Mesendoderm (in vitro differentiated cells): ENCODE results near the gene UBE2B.
"Not testable (repeated sequence)": the region's sequence is repeated elsewhere in the genome, so short reads cannot be mapped to it uniquely, and the experiment has no call there.

Source experiments
- DNase-seq: peaks from one replicate; pipeline ENCODE4 v3.0.0; 2013
- H2AK5ac ChIP-seq: 2 replicates; pipeline ENCODE4 v1.6.1; 2013; ENCODE audit warnings: low read length, inconsistent platforms
- H2BK120ac ChIP-seq: 2 replicates; pipeline ENCODE4 v1.6.1; 2013; ENCODE audit warnings: low read depth, mild to moderate bottlenecking, low read length, moderate library complexity, mixed read lengths
- H2BK15ac ChIP-seq: replicated peaks from 2 replicates; pipeline ENCODE4 v1.6.1; 2013; ENCODE audit warnings: low read depth, mild to moderate bottlenecking, moderate library complexity
- H2BK5ac ChIP-seq: 2 replicates; pipeline ENCODE4 v1.6.1; 2013; ENCODE audit warnings: low read length, inconsistent platforms
- H3K18ac ChIP-seq: 2 replicates; pipeline ENCODE4 v1.6.1; 2013; ENCODE audit warnings: mild to moderate bottlenecking, low read length, mixed read lengths
- H3K23ac ChIP-seq: one replicate; pipeline ENCODE4 v1.6.1; 2013; ENCODE audit warnings: low read length
- H3K27ac ChIP-seq: 2 replicates; pipeline ENCODE4 v1.5.1; 2013; ENCODE audit warnings: low read depth, mild to moderate bottlenecking, inconsistent platforms, low read length, moderate library complexity
- H3K27me3 ChIP-seq: 2 replicates; pipeline ENCODE4 v1.6.1; 2013; ENCODE audit warnings: low read length, control low read depth, mild to moderate bottlenecking, inconsistent platforms; ENCODE audit not compliant: insufficient read depth, poor library complexity
- H3K36me3 ChIP-seq: 2 replicates; pipeline ENCODE4 v1.6.1; 2013; ENCODE audit warnings: low read length, inconsistent platforms; ENCODE audit not compliant: control insufficient read depth, insufficient read depth
- H3K4ac ChIP-seq: one replicate; pipeline ENCODE4 v1.6.1; 2013; ENCODE audit warnings: low read depth, mild to moderate bottlenecking, low read length, moderate library complexity
- H3K4me1 ChIP-seq: 2 replicates; pipeline ENCODE4 v1.6.1; 2013; ENCODE audit warnings: low read depth, low read length, inconsistent platforms; ENCODE audit not compliant: control insufficient read depth
- H3K4me2 ChIP-seq: 2 replicates; pipeline ENCODE4 v1.6.1; 2013; ENCODE audit warnings: low read length
- H3K4me3 ChIP-seq: 2 replicates; pipeline ENCODE4 v1.5.1; 2013; ENCODE audit warnings: mild to moderate bottlenecking, low read length
- H3K56ac ChIP-seq: one replicate; pipeline ENCODE4 v1.6.1; 2013; ENCODE audit warnings: low read length
- H3K79me1 ChIP-seq: 2 replicates; pipeline ENCODE4 v1.6.1; 2013; ENCODE audit warnings: low read length, inconsistent platforms
- H3K79me2 ChIP-seq: 2 replicates; pipeline ENCODE4 v1.6.1; 2013; ENCODE audit warnings: mild to moderate bottlenecking, low read length; ENCODE audit not compliant: control insufficient read depth, insufficient read depth
- H3K9ac ChIP-seq: 2 replicates; pipeline ENCODE4 v1.6.1; 2013; ENCODE audit warnings: low read length, inconsistent platforms
- H4K5ac ChIP-seq: one replicate; pipeline ENCODE4 v1.6.1; 2013; ENCODE audit warnings: low read length
- H4K8ac ChIP-seq: one replicate; pipeline ENCODE4 v1.6.1; 2013; ENCODE audit warnings: low read depth, mild to moderate bottlenecking, control low read depth, low read length, moderate library complexity
- WGBS: extraction: QIAGEN DNeasy Blood & Tissue Kit; methylation state at CpG from one replicate; pipeline ENCODE4 v1.1.7; 2013; ENCODE audit warnings: low lambda C conversion rate, missing lambda C conversion rate; ENCODE audit not compliant: insufficient coverage; ENCODE audit errors: extremely low coverage; 5-methylcytosine and 5-hydroxymethylcytosine counted together

Gene UBE2B

GRCh38 chr5:134371834-134372340 lies 518 bp downstream of the UBE2B start:
- H4K5ac ChIP-seq, result no peak overlapping the region
- WGBS, result no CpG with 5 or more reads among the region's 29 CpGs
- H3K4me1 ChIP-seq, result peaks cover 3% of the 10 kb centered on the region
- H3K36me3 ChIP-seq, result peaks cover 1% of the 10 kb centered on the region
- H3K27me3 ChIP-seq, result no peaks in the 10 kb centered on the region
- H3K4me2 ChIP-seq, result peak overlapping the region; percentile 30
- H2BK5ac ChIP-seq, result peak overlapping the region; percentile 78
- peak overlapping the region; percentile 99 for H3K9ac ChIP-seq
- H3K4me3 ChIP-seq, result peak overlapping the region; percentile 99
- peak overlapping the region; percentile 94 for H3K23ac ChIP-seq
- peak overlapping the region; percentile 1 for H4K8ac ChIP-seq
- H2AK5ac ChIP-seq, result no peak overlapping the region
- H3K79me1 ChIP-seq, result peaks cover 6% of the 10 kb centered on the region
- H3K4ac ChIP-seq, result peak overlapping the region; percentile 95
- no peak overlapping the region for H2BK15ac ChIP-seq
- peak overlapping the region; percentile 95 for H3K27ac ChIP-seq
- H2BK120ac ChIP-seq, result no peak overlapping the region
- peaks cover 33% of the 10 kb centered on the region for H3K79me2 ChIP-seq
- peak; percentile 84 for DNase-seq
- peak overlapping the region; percentile 86 for H3K18ac ChIP-seq
- H3K56ac ChIP-seq, result peak overlapping the region; percentile 98

- H3K23ac ChIP-seq, H2BK5ac ChIP-seq, H3K27me3 ChIP-seq, DNase-seq, H3K79me1 ChIP-seq, H2BK15ac ChIP-seq, H3K4me3 ChIP-seq, H3K27ac ChIP-seq, H3K4me1 ChIP-seq, H3K4ac ChIP-seq, H4K8ac ChIP-seq, H4K5ac ChIP-seq, H3K36me3 ChIP-seq, H3K18ac ChIP-seq, H3K4me2 ChIP-seq, H2BK120ac ChIP-seq, H3K56ac ChIP-seq, H2AK5ac ChIP-seq, H3K9ac ChIP-seq: not testable (repeated sequence)
- peaks cover 38% of the 10 kb centered on the region for H3K79me2 ChIP-seq
- no CpG with 5 or more reads among the region's 5 CpGs for WGBS
Observed at GRCh38 chr5:134373633-134374032, 2.3 kb downstream of the UBE2B start.

- Histone ChIP-seq H3K79me1 (peaks cover 10% of the 10 kb centered on the region), H4K5ac (no peak overlapping the region), H3K27ac (no peak overlapping the region), H3K4ac (no peak overlapping the region), H3K9ac (no peak overlapping the region), H3K27me3 (no peaks in the 10 kb centered on the region), H3K36me3 (peaks cover 3% of the 10 kb centered on the region), H2BK120ac (no peak overlapping the region), H3K56ac (no peak overlapping the region), H3K79me2 (peaks cover 38% of the 10 kb centered on the region), H3K23ac (no peak overlapping the region), H3K4me3 (no peak overlapping the region), H3K4me2 (no peak overlapping the region), H3K18ac (no peak overlapping the region), H4K8ac (no peak overlapping the region), H2BK5ac (no peak overlapping the region), H3K4me1 (peaks cover 3% of the 10 kb centered on the region), H2BK15ac (no peak overlapping the region), H2AK5ac (no peak overlapping the region)
- no CpG with 5 or more reads among the region's 3 CpGs for WGBS
- DNase-seq, result no peak
Observed at GRCh38 chr5:134374232-134374631, 2.9 kb downstream of the UBE2B start.

GRCh38 chr5:134380346-134380745 lies 9.0 kb downstream of the UBE2B start:
- no peak overlapping the region for H4K5ac ChIP-seq
- no peak overlapping the region for H2AK5ac ChIP-seq
- H3K18ac ChIP-seq, result no peak overlapping the region
- WGBS, result no CpG with 5 or more reads among the region's 5 CpGs
- peaks cover 8% of the 10 kb centered on the region for H3K36me3 ChIP-seq
- no peak overlapping the region for H3K56ac ChIP-seq
- H3K79me2 ChIP-seq, result peaks cover 10% of the 10 kb centered on the region
- no peak overlapping the region for H3K4me3 ChIP-seq
- H3K9ac ChIP-seq, result no peak overlapping the region
- H2BK15ac ChIP-seq, result no peak overlapping the region
- no peaks in the 10 kb centered on the region for H3K4me1 ChIP-seq
- H3K27me3 ChIP-seq, result no peaks in the 10 kb centered on the region
- H2BK5ac ChIP-seq, result no peak overlapping the region
- no peak overlapping the region for H3K4me2 ChIP-seq
- H2BK120ac ChIP-seq, result no peak overlapping the region
- DNase-seq, result no peak
- H3K23ac ChIP-seq, result no peak overlapping the region
- H3K4ac ChIP-seq, result no peak overlapping the region
- no peak overlapping the region for H4K8ac ChIP-seq
- H3K27ac ChIP-seq, result no peak overlapping the region
- H3K79me1 ChIP-seq, result peaks cover 10% of the 10 kb centered on the region

GRCh38 chr5:134382204-134382603 lies 10.8 kb downstream of the UBE2B start:
- H3K79me1 ChIP-seq, DNase-seq, H3K4me1 ChIP-seq, H4K5ac ChIP-seq, H3K36me3 ChIP-seq, H3K4me3 ChIP-seq, H2BK15ac ChIP-seq, H3K56ac ChIP-seq, H3K18ac ChIP-seq, H2BK120ac ChIP-seq, H2BK5ac ChIP-seq, H3K9ac ChIP-seq, H3K79me2 ChIP-seq, H3K27me3 ChIP-seq, H3K23ac ChIP-seq, H2AK5ac ChIP-seq, H4K8ac ChIP-seq, H3K4me2 ChIP-seq, H3K4ac ChIP-seq, H3K27ac ChIP-seq: not testable (repeated sequence)
- no CpG with 5 or more reads among the region's 2 CpGs for WGBS
